HCT116 (cell line): Measurements from ENCODE around the gene HCN4. TPM values are rescaled to one million over a fixed set of nuclear protein-coding genes. Genes with fewer than 3 reads are reported as not detected.

Source experiments
- ATAC-seq: fragments of 200-7000 bp; cut with Tn5 transposase; 2 replicates; pipeline ENCODE4 v1.9.1; 2020; ENCODE audit warnings: mild to moderate bottlenecking, moderate library complexity
- BruUV-seq: library from RNA; stranded (reverse); fragments of 400-500 nt; replicated peaks from 2 replicates; lab custom pipeline; 2021; lab: Mats Ljungman, UMichigan
- CTCF ChIA-PET: fragments of 300-600 bp; sonication (Branson Sonifier 250); formaldehyde crosslinking; loops from one replicate; lab custom pipeline; 2021; ENCODE audit warnings: antibody characterized with exemption; lab: Charles Lee
- POLR2A ChIA-PET: fragments of 300-600, 350-600 bp; sonication (Branson Sonifier 250); formaldehyde crosslinking; loops from one replicate; lab custom pipeline; 2021; ENCODE audit warnings: antibody characterized with exemption; lab: Charles Lee
- RAD21 ChIA-PET, 2 experiments: fragments of 300-600 bp; sonication (Branson Sonifier 250); formaldehyde crosslinking; loops; one replicate each; lab custom pipeline; 2023; ENCODE audit warnings: low total read pairs in 2 of 2; ENCODE audit not compliant: uncharacterized antibody in 2 of 2, unreplicated experiment in 2 of 2, low non-redundant PET in 1 of 2; lab: Charles Lee
- DNase-seq: peaks from one replicate; pipeline ENCODE4 v3.0.0-alpha.2; 2010; ENCODE audit warnings: low read depth, low spot score
- H2AFZ ChIP-seq: fragments of 200-600 bp; shearing (Covaris generic), sonication (generic); 2 replicates; pipeline ENCODE4 v1.6.1; 2017; ENCODE audit warnings: low read depth, mixed run types, mixed read lengths, antibody characterized with exemption, low read length; ENCODE audit not compliant: poor library complexity, severe bottlenecking
- H3K27ac ChIP-seq: 2 replicates; pipeline ENCODE4 v1.5.1; 2012; ENCODE audit warnings: low read depth, low read length
- H3K27me3 ChIP-seq: fragments of 200-600 bp; sonication (generic); 2 replicates; pipeline ENCODE4 v1.6.1; 2016; ENCODE audit warnings: mixed run types, low read length, mixed read lengths; ENCODE audit not compliant: insufficient read depth
- H3K36me3 ChIP-seq, 2 experiments: fragments of 200-500 bp in 1 of 2; fragments of 200-600 bp in 1 of 2; sonication (Bioruptor generic) in 1 of 2; sonication (generic) in 1 of 2; 2 replicates each; pipeline versions ENCODE4 v1.5.1 to v1.6.1; 2014 to 2016; ENCODE audit warnings: low read length in 2 of 2, inconsistent platforms in 1 of 2, mixed read lengths in 1 of 2, mixed run types in 1 of 2; ENCODE audit not compliant: insufficient read depth in 2 of 2, control insufficient read depth in 1 of 2
- H3K4me1 ChIP-seq, 2 experiments: fragments of 200-600 bp in 1 of 2; sonication (generic) in 1 of 2; 2 replicates each; pipeline versions ENCODE4 v1.5.1 to v1.6.1; 2012 to 2017; ENCODE audit warnings: low read length in 2 of 2, inconsistent platforms in 1 of 2, mild to moderate bottlenecking in 1 of 2, mixed read lengths in 1 of 2, mixed run types in 1 of 2, moderate library complexity in 1 of 2; ENCODE audit not compliant: insufficient read depth in 2 of 2, control insufficient read depth in 1 of 2
- H3K4me2 ChIP-seq: fragments of 200-600 bp; sonication (generic); 2 replicates; pipeline ENCODE4 v1.6.1; 2017; ENCODE audit warnings: mixed run types, low read length, mixed read lengths
- H3K4me3 ChIP-seq, 2 experiments: fragments of 200-600 bp in 1 of 2; sonication (generic) in 1 of 2; replicated peaks in 1 of 2; 2 replicates each; pipeline ENCODE4 v1.5.1; 2011 to 2016; ENCODE audit warnings: low read length in 2 of 2, control low read depth in 1 of 2, low read depth in 1 of 2, mild to moderate bottlenecking in 1 of 2, mixed read lengths in 1 of 2, mixed run types in 1 of 2
- H3K79me2 ChIP-seq: fragments of 200-600 bp; sonication (generic); 2 replicates; pipeline ENCODE4 v1.6.1; 2017; ENCODE audit warnings: mild to moderate bottlenecking, mixed run types, low read length, moderate library complexity, mixed read lengths; ENCODE audit not compliant: insufficient read depth
- H3K9ac ChIP-seq: fragments of 200-600 bp; sonication (generic); 2 replicates; pipeline ENCODE4 v1.6.1; 2016; ENCODE audit warnings: low read length, mixed read lengths
- H3K9me2 ChIP-seq: fragments of 200-600 bp; sonication (generic), shearing (Covaris generic); 2 replicates; pipeline ENCODE4 v1.6.1; 2017; ENCODE audit warnings: mixed run types, mild to moderate bottlenecking, moderate library complexity; ENCODE audit not compliant: insufficient read depth
- H3K9me3 ChIP-seq, 2 experiments: fragments of 200-500 bp in 1 of 2; fragments of 200-600 bp in 1 of 2; sonication (Bioruptor generic) in 1 of 2; sonication (generic) in 1 of 2; 2 replicates each; pipeline ENCODE4 v1.6.1; 2014 to 2017; ENCODE audit warnings: low read length in 2 of 2, mixed read lengths in 2 of 2, inconsistent platforms in 1 of 2, low read depth in 1 of 2, mild to moderate bottlenecking in 1 of 2, mixed run types in 1 of 2, moderate library complexity in 1 of 2; ENCODE audit not compliant: control insufficient read depth in 1 of 2, insufficient read depth in 1 of 2
- H4K20me1 ChIP-seq: fragments of 200-600 bp; sonication (generic), shearing (Covaris generic); 2 replicates; pipeline ENCODE4 v1.6.1; 2017; ENCODE audit warnings: mixed run types, mild to moderate bottlenecking, moderate library complexity; ENCODE audit not compliant: insufficient read depth
- CBX3 ChIP-seq: IDR thresholded peaks from 2 replicates; pipeline ENCODE4 v1.6.1; 2012; ENCODE audit warnings: low read depth
- EGR1 ChIP-seq: IDR thresholded peaks from 2 replicates; pipeline ENCODE4 v1.6.1; 2012; ENCODE audit warnings: low read depth
- ELF1 ChIP-seq: IDR thresholded peaks from 2 replicates; pipeline ENCODE4 v1.6.1; 2012; ENCODE audit warnings: low read depth, borderline replicate concordance
- EZH2 ChIP-seq: fragments of 200-600 bp; sonication (generic); IDR thresholded peaks from 2 replicates; pipeline ENCODE4 v1.6.1; 2017; ENCODE audit warnings: antibody characterized with exemption, mixed run types
- EZH2phosphoT487 ChIP-seq: fragments of 200-600 bp; IDR thresholded peaks from 2 replicates; pipeline ENCODE4 v1.6.1; 2018; ENCODE audit warnings: antibody characterized with exemption, borderline replicate concordance
- FOSL1 ChIP-seq: IDR thresholded peaks from 2 replicates; pipeline ENCODE4 v1.6.1; 2012; ENCODE audit warnings: low read depth
- JUND ChIP-seq: IDR thresholded peaks from 2 replicates; pipeline ENCODE4 v1.6.1; 2012
- POLR2A ChIP-seq: IDR thresholded peaks from 2 replicates; pipeline ENCODE4 v1.7.0; 2011; ENCODE audit warnings: borderline replicate concordance; ENCODE audit not compliant: insufficient read depth, insufficient read length; ENCODE audit errors: extremely low read depth
- POLR2AphosphoS5 ChIP-seq: IDR thresholded peaks from 2 replicates; pipeline ENCODE4 v1.6.1; 2011; ENCODE audit warnings: mild to moderate bottlenecking, low read depth, low read length, moderate library complexity
- SIN3A ChIP-seq: IDR thresholded peaks from 2 replicates; pipeline ENCODE4 v1.6.1; 2012; ENCODE audit warnings: low read depth
- SP1 ChIP-seq: IDR thresholded peaks from 2 replicates; pipeline ENCODE4 v1.6.1; 2012; ENCODE audit warnings: low read depth
- SRF ChIP-seq: IDR thresholded peaks from 2 replicates; pipeline ENCODE4 v1.6.1; 2012; ENCODE audit warnings: low read depth
- ZFX ChIP-seq: fragments of 450-650 bp; IDR thresholded peaks from 2 replicates; pipeline ENCODE4 v1.6.1; 2017
- intact Hi-C: fragments of 100-400 bp; cut with micrococcal nuclease; formaldehyde crosslinking; loops from 2 replicates; pipeline ENCODE4 v1.10.0; 2022
- total RNA-seq: library from RNA; stranded (reverse); gene quantifications from one replicate; pipeline ENCODE4 v1.2.1, GENCODE V29; 2021; ENCODE audit not compliant: unreplicated experiment
- TF ChIP-seq, protein P1 (sequence below): IDR thresholded peaks from 2 replicates; pipeline ENCODE4 v1.6.1; 2011; ENCODE audit warnings: mild to moderate bottlenecking, low read length, moderate library complexity; ENCODE audit not compliant: insufficient replicate concordance; ENCODE audit errors: extremely low read depth
- TF ChIP-seq, protein P2 (sequence below): IDR thresholded peaks from 2 replicates; pipeline ENCODE4 v1.6.1; 2012
- TF ChIP-seq, protein P3 (sequence below), 3 experiments: fragments of 200-600 bp in 1 of 3; sonication (generic) in 1 of 3; IDR thresholded peaks in 2 of 3; conservative IDR thresholded peaks in 1 of 3; 2 replicates each; pipeline ENCODE4 v1.5.1; 2012 to 2017; ENCODE audit warnings: low read depth in 2 of 3, low read length in 2 of 3, antibody characterized with exemption in 1 of 3, borderline replicate concordance in 1 of 3, control low read depth in 1 of 3, mild to moderate bottlenecking in 1 of 3, mixed read lengths in 1 of 3, mixed run types in 1 of 3, moderate library complexity in 1 of 3; ENCODE audit not compliant: insufficient read depth in 1 of 3
- TF ChIP-seq, protein P4 (sequence below): IDR thresholded peaks from 2 replicates; pipeline ENCODE4 v1.6.1; 2012
- TF ChIP-seq, protein P5 (sequence below): IDR thresholded peaks from 2 replicates; pipeline ENCODE4 v1.6.1; 2012; ENCODE audit warnings: low read depth

The HCN4 gene
- total RNA-seq, 1 experiment from 2014 or later, result 1.7 TPM

DNA sequence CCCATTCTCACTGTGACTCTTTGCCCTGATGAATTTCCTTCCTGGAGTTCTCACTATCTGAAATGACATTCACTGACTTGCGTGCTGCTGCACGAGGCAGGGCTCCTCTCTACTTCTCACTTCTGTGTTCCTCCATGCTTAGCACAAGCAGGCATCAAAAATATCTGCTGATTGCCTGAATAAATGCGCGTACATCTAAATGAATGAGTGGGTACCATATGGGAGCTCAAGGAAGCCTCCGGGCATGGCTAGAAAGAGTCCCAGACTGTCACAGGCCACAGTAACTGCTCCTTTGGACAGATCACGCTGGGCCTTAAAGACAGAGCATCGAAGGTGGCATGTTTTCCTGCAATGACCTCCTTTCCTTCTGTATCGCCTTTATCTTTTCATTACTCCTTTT is 31.6 kb downstream of the HCN4 start:
- POLR2A ChIA-PET, result no interaction called here
- RAD21 ChIA-PET, result no interaction called here
- H3K4me1 ChIP-seq, result no peaks in the 10 kb centered on the region
- H3K79me2 ChIP-seq, result no peaks in the 10 kb centered on the region
- no peak overlapping the region for H2AFZ ChIP-seq
- CTCF ChIA-PET, result no interaction called here
- no peak overlapping the region for H3K4me3 ChIP-seq
- no peak for DNase-seq
- no TSS peak for BruUV-seq
- H3K36me3 ChIP-seq, result no peaks in the 10 kb centered on the region
- no peaks in the 10 kb centered on the region for H3K9me2 ChIP-seq
- H4K20me1 ChIP-seq, result no peaks in the 10 kb centered on the region
- TF ChIP-seq SP1 (no peak), CBX3 (no peak), POLR2A (no peak), EZH2 (no peak), FOSL1 (no peak), ELF1 (no peak), EZH2phosphoT487 (no peak), JUND (no peak), EGR1 (no peak), SIN3A (no peak), POLR2AphosphoS5 (no peak), ZFX (no peak), SRF (no peak)
- TF ChIP-seq, protein P1, sequence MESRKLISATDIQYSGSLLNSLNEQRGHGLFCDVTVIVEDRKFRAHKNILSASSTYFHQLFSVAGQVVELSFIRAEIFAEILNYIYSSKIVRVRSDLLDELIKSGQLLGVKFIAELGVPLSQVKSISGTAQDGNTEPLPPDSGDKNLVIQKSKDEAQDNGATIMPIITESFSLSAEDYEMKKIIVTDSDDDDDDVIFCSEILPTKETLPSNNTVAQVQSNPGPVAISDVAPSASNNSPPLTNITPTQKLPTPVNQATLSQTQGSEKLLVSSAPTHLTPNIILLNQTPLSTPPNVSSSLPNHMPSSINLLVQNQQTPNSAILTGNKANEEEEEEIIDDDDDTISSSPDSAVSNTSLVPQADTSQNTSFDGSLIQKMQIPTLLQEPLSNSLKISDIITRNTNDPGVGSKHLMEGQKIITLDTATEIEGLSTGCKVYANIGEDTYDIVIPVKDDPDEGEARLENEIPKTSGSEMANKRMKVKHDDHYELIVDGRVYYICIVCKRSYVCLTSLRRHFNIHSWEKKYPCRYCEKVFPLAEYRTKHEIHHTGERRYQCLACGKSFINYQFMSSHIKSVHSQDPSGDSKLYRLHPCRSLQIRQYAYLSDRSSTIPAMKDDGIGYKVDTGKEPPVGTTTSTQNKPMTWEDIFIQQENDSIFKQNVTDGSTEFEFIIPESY, result no peak
- TF ChIP-seq, protein P2, sequence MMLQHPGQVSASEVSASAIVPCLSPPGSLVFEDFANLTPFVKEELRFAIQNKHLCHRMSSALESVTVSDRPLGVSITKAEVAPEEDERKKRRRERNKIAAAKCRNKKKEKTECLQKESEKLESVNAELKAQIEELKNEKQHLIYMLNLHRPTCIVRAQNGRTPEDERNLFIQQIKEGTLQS, result no peak
- TF ChIP-seq, protein P3, sequence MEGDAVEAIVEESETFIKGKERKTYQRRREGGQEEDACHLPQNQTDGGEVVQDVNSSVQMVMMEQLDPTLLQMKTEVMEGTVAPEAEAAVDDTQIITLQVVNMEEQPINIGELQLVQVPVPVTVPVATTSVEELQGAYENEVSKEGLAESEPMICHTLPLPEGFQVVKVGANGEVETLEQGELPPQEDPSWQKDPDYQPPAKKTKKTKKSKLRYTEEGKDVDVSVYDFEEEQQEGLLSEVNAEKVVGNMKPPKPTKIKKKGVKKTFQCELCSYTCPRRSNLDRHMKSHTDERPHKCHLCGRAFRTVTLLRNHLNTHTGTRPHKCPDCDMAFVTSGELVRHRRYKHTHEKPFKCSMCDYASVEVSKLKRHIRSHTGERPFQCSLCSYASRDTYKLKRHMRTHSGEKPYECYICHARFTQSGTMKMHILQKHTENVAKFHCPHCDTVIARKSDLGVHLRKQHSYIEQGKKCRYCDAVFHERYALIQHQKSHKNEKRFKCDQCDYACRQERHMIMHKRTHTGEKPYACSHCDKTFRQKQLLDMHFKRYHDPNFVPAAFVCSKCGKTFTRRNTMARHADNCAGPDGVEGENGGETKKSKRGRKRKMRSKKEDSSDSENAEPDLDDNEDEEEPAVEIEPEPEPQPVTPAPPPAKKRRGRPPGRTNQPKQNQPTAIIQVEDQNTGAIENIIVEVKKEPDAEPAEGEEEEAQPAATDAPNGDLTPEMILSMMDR (IDR thresholded peaks at IDR 0.05 in 2 of 3, conservative IDR thresholded peaks at IDR 0.05 in 1 of 3; ENCODE audit: borderline replicate concordance in 1 of 3, insufficient read depth in 1 of 3, low read depth in 2 of 3, low read length in 2 of 3), result no peak
- TF ChIP-seq, protein P4, sequence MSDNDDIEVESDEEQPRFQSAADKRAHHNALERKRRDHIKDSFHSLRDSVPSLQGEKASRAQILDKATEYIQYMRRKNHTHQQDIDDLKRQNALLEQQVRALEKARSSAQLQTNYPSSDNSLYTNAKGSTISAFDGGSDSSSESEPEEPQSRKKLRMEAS, result no peak
- TF ChIP-seq, protein P5, sequence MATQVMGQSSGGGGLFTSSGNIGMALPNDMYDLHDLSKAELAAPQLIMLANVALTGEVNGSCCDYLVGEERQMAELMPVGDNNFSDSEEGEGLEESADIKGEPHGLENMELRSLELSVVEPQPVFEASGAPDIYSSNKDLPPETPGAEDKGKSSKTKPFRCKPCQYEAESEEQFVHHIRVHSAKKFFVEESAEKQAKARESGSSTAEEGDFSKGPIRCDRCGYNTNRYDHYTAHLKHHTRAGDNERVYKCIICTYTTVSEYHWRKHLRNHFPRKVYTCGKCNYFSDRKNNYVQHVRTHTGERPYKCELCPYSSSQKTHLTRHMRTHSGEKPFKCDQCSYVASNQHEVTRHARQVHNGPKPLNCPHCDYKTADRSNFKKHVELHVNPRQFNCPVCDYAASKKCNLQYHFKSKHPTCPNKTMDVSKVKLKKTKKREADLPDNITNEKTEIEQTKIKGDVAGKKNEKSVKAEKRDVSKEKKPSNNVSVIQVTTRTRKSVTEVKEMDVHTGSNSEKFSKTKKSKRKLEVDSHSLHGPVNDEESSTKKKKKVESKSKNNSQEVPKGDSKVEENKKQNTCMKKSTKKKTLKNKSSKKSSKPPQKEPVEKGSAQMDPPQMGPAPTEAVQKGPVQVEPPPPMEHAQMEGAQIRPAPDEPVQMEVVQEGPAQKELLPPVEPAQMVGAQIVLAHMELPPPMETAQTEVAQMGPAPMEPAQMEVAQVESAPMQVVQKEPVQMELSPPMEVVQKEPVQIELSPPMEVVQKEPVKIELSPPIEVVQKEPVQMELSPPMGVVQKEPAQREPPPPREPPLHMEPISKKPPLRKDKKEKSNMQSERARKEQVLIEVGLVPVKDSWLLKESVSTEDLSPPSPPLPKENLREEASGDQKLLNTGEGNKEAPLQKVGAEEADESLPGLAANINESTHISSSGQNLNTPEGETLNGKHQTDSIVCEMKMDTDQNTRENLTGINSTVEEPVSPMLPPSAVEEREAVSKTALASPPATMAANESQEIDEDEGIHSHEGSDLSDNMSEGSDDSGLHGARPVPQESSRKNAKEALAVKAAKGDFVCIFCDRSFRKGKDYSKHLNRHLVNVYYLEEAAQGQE, result no peak
- TF ChIP-seq, all 23 proteins: peak for 0
- H3K9ac ChIP-seq, result no peak overlapping the region
- ATAC-seq, result no peak
- H3K27ac ChIP-seq, result no peak overlapping the region
- H3K27me3 ChIP-seq, result no peaks in the 10 kb centered on the region
- H3K4me2 ChIP-seq, result no peak overlapping the region
- no peaks in the 10 kb centered on the region for H3K9me3 ChIP-seq
- intact Hi-C loops, result no loop called here
